ENCODE data around the gene SRSF9.

GRCh38 chr12:120483621-120484020 lies 14.1 kb upstream of the SRSF9 start:
- no peak for TF ChIP-seq CTCF (IDR thresholded peaks at IDR 0.05)
- TF ChIP-seq ZFP36 (IDR thresholded peaks at IDR 0.05; ENCODE audit: borderline replicate concordance, partially characterized antibody), result no peak
